Spinal cord (tissue), 4 donors: ENCODE results near the gene ING3. TPM values are rescaled to one million over a fixed set of nuclear protein-coding genes. Genes with fewer than 3 reads are reported as not detected.

Experiments used
- polyA plus RNA-seq, 2 donors: library from polyadenylated mRNA; unstranded; fragments of 120-200 nt; gene quantifications; one replicate each; pipeline ENCODE4 v1.2.1, GENCODE V29; 2013; ENCODE audit not compliant: insufficient read length in 2 of 2
- small RNA-seq: library from RNA; depleted of rRNA; stranded (forward); fragments of <200 nt; gene quantifications from one replicate; pipeline ENCODE3, GENCODE V24; 2014; ENCODE audit warnings: low replicate concordance
- total RNA-seq, 2 donors: library from RNA; depleted of rRNA in 1 of 2; stranded (reverse); fragments of 120-200 nt in 1 of 2; fragments of >200 nt in 1 of 2; gene quantifications; one replicate each; pipeline versions ENCODE4 v1.2.3 to v1.2.4, GENCODE V29; 2013 to 2014

Gene ING3
- total and polyA plus RNA-seq, 4 donors = 25.8 to 40.3 (median 31.8) TPM

Small RNA genes lying within 50 kb of the gene (small RNA-seq; reads per million reads assigned to genes)
- not detected for gene RNA5SP240

Other genes starting within 250 kb of the ING3 start
- 10 to 100 TPM; 16.8 to 21.9 TPM for gene TSPAN12, start 92.6 kb upstream of the ING3 start, total RNA-seq
- 10 to 100 TPM; 19.1 to 25.5 TPM for gene TSPAN12, start 92.6 kb upstream of the ING3 start, polyA plus RNA-seq
- 10 to 100 TPM; 26.5 to 34.1 TPM for gene CPED1, start 37.9 kb downstream of the ING3 start, total RNA-seq
- 1 to 10 TPM; 4.7 to 6.9 TPM for gene CPED1, start 37.9 kb downstream of the ING3 start, polyA plus RNA-seq